ENCODE data around the gene KIAA1671. TPM values are rescaled to one million over a fixed set of nuclear protein-coding genes. Genes with fewer than 3 reads are reported as not detected.

The KIAA1671 gene
- total RNA-seq, 1 experiment from 2014 or later = 18.6 TPM

GRCh38 chr22:25160120-25160996 is 207.8 kb downstream of the KIAA1671 start:
- H3K9me2 ChIP-seq (replicated peaks; ENCODE audit: low read length) = no peaks in the 10 kb centered on the region
- H4K20me1 ChIP-seq (ENCODE audit: low read length) = no peaks in the 10 kb centered on the region
- H3F3A ChIP-seq (ENCODE audit: low read length, unreplicated experiment) = no peaks in the 10 kb centered on the region
- no peaks in the 10 kb centered on the region for H3K4me1 ChIP-seq (ENCODE audit: insufficient read depth, low read length)
- intact Hi-C loops (cut with micrococcal nuclease) = no loop called here
- no peak overlapping the region for H3K27ac ChIP-seq (ENCODE audit: low read length)
- TF ChIP-seq, protein P1, sequence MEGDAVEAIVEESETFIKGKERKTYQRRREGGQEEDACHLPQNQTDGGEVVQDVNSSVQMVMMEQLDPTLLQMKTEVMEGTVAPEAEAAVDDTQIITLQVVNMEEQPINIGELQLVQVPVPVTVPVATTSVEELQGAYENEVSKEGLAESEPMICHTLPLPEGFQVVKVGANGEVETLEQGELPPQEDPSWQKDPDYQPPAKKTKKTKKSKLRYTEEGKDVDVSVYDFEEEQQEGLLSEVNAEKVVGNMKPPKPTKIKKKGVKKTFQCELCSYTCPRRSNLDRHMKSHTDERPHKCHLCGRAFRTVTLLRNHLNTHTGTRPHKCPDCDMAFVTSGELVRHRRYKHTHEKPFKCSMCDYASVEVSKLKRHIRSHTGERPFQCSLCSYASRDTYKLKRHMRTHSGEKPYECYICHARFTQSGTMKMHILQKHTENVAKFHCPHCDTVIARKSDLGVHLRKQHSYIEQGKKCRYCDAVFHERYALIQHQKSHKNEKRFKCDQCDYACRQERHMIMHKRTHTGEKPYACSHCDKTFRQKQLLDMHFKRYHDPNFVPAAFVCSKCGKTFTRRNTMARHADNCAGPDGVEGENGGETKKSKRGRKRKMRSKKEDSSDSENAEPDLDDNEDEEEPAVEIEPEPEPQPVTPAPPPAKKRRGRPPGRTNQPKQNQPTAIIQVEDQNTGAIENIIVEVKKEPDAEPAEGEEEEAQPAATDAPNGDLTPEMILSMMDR (conservative IDR thresholded peaks at IDR 0.05; ENCODE audit: low read depth, low read length) = no peak
- TF ChIP-seq EZH2 (IDR thresholded peaks at IDR 0.05; ENCODE audit: low read length, unreplicated experiment) = no peak
- H3K4me2 ChIP-seq (ENCODE audit: low read length) = no peak overlapping the region
- no peaks in the 10 kb centered on the region for H3K9me3 ChIP-seq (ENCODE audit: low read length)
- ATAC-seq = no peak
- ChIA-PET POLR2A (ENCODE audit: unreplicated experiment) (no interaction called here), CTCF (no interaction called here)
- no peaks in the 10 kb centered on the region for H3K79me2 ChIP-seq (ENCODE audit: low read length)
- H3K4me3 ChIP-seq (ENCODE audit: low read length) = no peak overlapping the region
- no peak overlapping the region for H3K9ac ChIP-seq (ENCODE audit: low read length)
- DNase-seq = no peak
- H3K27me3 ChIP-seq (ENCODE audit: low read length) = no peaks in the 10 kb centered on the region
- H3K36me3 ChIP-seq (ENCODE audit: low read depth, low read length) = no peaks in the 10 kb centered on the region
- BruUV-seq (replicated peaks) = no TSS peak
- no peak overlapping the region for H2AFZ ChIP-seq (ENCODE audit: low read length)

DNA sequence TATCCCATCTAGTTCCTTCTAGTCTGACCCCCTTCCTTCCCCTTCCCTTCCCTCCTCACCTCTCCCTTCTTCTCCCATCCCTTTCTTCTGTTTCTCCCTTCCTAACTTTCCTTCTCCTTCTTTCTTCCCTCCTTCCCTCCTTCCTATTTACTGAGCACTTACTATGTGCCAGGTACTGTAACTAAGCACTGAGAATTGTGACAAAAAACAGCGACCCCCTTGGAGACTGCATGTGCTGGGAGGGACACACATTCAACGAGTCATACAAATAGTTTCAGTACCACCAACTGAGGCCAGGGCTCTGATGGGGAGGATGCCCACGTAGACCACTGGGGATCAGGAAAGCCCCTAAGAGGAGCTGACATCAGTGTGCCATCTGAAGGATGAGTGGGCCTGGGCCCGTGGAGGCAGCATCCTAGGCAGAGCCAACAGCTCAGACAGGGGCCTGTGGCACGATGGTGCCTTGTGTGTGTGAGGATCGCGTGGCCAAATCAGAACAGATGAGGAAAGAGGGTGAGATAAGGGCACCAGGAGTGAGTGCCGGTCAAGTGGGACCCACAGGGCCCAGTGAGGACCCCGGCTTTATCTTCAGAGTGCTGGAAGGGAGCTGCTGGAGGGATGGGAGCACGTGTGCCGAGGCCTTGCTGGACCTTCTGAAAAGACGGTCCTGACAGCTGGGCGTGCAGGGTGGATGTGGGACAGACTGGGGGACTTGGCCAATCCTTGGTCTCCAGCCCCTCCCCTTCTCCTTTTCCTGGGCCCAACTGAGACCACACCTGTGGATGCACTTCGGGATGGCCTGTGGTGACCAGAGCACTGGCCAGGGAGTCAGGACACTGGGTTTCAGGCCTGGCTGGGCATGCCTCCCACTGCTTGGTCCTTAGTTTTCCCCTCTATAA is 208.8 kb downstream of the KIAA1671 start:
- ATAC-seq = no peak

More for the DNA sequence above, 208.8 kb downstream of the KIAA1671 start:
- Histone ChIP-seq H3K9ac (ENCODE audit: low read length) (no peak overlapping the region), H3K27me3 (ENCODE audit: low read length) (no peaks in the 10 kb centered on the region), H3K27ac (ENCODE audit: low read length) (no peak overlapping the region), H3K4me2 (ENCODE audit: low read length) (no peak overlapping the region), H3F3A (ENCODE audit: low read length, unreplicated experiment) (no peaks in the 10 kb centered on the region), H3K4me3 (ENCODE audit: low read length) (no peak overlapping the region), H3K36me3 (ENCODE audit: low read depth, low read length) (no peaks in the 10 kb centered on the region), H2AFZ (ENCODE audit: low read length) (no peak overlapping the region), H4K20me1 (ENCODE audit: low read length) (no peaks in the 10 kb centered on the region), H3K9me3 (ENCODE audit: low read length) (no peaks in the 10 kb centered on the region), H3K79me2 (ENCODE audit: low read length) (no peaks in the 10 kb centered on the region), H3K4me1 (ENCODE audit: insufficient read depth, low read length) (no peaks in the 10 kb centered on the region), H3K9me2 (replicated peaks; ENCODE audit: low read length) (no peaks in the 10 kb centered on the region)
- TF ChIP-seq EZH2phosphoT487 (IDR thresholded peaks at IDR 0.05; ENCODE audit: borderline replicate concordance, low read length) (no peak), EZH2 (IDR thresholded peaks at IDR 0.05; ENCODE audit: low read length, unreplicated experiment) (no peak)
- TF ChIP-seq, protein P1 (conservative IDR thresholded peaks at IDR 0.05; ENCODE audit: low read depth, low read length) = no peak
- POLR2A ChIA-PET (ENCODE audit: unreplicated experiment) = no interaction called here
- no TSS peak for BruUV-seq (replicated peaks)
- intact Hi-C loops (cut with micrococcal nuclease) = no loop called here
- CTCF ChIA-PET = no interaction called here
- DNase-seq = no peak
